AG08395 (cell line): Measurements from ENCODE around the gene RASSF7.

Experiments
- DNase-seq: peaks from one replicate; pipeline ENCODE4 v3.0.0; 2012; ENCODE audit warnings: mixed read lengths, low spot score

Gene RASSF7

DNA sequence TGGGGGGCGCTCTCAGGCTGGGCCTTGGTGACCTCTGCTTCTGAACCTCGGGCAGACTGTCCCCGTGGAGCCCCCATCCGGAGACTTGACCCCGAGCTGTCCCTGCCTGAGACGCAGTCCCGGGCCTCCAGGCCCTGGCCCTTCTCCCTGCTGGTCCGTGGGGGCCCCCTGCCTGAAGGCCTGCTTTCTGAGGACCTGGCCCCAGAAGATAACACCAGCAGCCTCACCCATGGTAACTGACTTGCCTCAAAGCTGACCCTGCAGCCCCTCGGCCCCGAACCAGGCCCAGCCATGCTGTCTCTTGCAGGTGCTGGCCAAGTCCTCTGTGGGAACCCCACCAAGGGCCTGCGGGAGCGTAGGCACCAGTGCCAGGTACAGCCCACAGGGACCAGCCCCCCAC lies 9.2 kb upstream of the RASSF7 start:
- DNase-seq = no peak

- no peak for DNase-seq
Measured at GRCh38 chr11:553083-553987, 7.4 kb upstream of the RASSF7 start.

- DNase-seq = no peak
Measured at GRCh38 chr11:553988-554340, 6.8 kb upstream of the RASSF7 start.

DNA sequence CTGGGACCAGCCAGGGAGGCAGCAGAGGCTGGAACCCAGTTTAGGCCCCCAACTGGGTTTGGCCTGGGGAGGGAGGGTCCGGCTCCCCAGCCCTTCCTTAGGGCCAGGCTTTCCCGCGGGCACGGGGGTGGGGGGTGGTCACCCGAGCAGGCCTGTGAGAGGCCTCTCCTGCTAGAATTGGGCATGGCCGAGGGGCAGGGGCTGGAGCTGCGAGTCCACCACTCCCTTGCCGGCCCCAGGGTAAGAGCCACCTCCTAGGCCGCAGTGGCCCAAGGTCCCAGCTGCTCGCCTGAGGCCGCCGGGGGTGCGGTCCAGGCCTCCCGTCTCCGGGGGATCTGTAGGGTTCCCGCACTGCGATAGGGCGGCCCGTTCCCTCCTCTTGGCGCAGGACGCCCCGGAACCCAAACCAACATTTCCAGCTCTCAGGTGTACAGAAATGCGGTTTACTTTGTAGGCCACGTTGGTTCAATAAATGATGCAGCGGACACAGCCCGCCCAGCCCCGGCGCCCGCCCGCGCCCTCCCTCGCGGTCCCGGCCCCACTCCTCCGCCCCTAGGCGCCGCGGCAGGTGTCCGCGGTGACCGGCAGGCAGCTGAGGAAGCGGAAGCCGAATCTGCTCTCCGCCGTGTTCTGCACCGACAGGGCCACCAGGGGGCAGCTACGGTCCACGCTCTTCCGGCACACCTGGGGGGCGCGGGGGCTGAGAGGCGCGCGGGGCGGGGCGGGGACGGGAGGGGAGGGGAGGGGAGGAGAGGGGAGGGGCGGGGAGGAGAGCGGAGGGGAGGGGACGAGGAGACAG lies 6.1 kb upstream of the RASSF7 start:
- DNase-seq = peak; percentile 49

- no peak for DNase-seq
Measured at GRCh38 chr11:555227-555779, 5.5 kb upstream of the RASSF7 start.

GRCh38 chr11:555780-556661 lies 4.7 kb upstream of the RASSF7 start:
- no peak for DNase-seq

- no peak for DNase-seq
Measured at GRCh38 chr11:556662-557256, 4.0 kb upstream of the RASSF7 start.

DNA sequence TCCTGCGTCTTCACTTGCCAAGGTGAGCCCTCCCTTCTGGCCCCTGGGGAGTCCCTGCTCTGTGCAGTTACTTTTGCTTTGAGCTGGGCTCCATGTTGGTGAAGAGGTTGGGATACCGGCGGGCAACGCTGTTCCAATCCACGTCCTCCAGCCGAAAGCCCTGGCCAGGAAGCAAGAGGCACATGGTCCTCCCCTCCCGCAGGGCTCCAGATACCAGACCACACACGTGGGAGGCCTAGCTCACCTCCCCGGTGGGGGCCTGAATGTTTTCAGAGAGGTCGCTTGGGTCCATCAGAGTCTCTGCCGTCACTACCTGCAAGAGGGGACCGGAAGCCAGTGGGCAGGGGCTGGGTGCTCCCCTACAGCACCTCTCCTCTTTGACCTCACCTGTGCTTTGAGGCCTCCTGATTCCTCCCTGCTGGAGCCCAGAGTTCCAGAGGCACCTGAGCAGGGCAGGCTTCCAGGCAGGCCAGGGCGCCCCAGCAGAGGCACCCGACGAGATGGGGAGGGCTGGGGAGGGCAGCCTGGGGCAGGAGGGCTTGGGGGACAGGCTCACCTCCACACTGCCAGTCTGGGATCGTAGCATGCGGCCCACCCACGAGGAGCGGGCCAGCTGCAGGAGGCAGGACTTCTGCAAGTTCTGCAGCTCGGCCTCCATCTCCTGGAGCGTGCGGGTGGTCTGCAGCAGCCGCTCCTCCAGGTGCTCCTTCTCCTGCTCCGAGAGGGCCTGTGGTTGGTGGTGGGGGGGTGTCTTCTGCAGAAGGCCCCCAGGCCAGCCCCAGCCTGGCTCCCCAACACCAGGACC lies 3.2 kb upstream of the RASSF7 start:
- DNase-seq = no peak

DNA sequence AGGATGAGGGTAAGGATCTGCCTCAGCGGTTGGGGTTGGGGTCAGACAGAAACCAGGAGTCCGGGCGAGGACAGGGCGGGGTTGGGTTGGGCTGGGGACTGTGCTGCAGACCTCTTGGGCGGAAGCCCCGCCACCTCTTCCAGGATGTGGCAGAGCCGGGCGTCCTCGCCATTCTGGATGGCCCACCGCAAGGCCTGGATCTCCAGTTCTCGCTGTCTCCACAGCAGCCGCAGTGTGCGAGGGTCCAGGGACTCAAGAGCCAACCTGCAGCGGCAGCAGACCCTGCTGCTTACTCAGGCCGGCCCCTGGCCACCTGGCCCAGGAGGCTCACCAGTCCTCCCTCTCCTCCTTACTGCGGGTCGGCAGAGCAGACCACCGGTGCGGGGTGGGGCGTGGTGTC lies 2.3 kb upstream of the RASSF7 start:
- DNase-seq = no peak

DNA sequence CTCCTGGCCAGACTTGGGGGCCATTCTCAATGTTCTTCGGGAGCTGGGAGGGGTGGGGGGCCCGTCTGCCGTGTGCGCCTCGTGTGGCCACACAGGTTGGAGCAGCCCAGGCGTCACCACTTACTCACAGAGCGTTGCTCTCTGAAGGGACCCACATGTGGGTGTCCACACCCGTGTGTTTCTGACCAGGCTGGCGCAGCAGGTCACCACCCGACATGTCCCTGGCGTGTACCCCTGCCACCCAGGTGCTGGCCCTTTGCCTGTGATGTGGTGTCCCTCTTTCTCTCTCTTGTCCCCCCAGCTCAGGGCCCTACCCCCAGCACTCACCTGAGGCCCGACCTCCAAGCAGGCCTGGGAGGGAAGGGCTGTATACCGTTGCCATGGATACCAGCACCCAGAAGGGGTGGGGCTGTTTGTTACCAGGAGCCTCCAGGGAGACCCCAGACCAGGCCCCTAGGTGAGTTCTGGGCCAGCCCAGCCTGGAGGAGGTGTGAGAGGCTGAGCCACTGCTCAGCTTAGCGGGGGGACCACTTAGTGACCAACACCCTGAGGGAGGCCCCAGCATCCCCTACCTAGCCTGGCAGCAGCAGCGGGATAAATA lies 1.6 kb upstream of the RASSF7 start:
- no peak for DNase-seq

- DNase-seq = no peak
Measured at GRCh38 chr11:559712-560304, 962 bp upstream of the RASSF7 start.

GRCh38 chr11:561148-562003 lies 606 bp downstream of the RASSF7 start:
- no peak for DNase-seq

DNA sequence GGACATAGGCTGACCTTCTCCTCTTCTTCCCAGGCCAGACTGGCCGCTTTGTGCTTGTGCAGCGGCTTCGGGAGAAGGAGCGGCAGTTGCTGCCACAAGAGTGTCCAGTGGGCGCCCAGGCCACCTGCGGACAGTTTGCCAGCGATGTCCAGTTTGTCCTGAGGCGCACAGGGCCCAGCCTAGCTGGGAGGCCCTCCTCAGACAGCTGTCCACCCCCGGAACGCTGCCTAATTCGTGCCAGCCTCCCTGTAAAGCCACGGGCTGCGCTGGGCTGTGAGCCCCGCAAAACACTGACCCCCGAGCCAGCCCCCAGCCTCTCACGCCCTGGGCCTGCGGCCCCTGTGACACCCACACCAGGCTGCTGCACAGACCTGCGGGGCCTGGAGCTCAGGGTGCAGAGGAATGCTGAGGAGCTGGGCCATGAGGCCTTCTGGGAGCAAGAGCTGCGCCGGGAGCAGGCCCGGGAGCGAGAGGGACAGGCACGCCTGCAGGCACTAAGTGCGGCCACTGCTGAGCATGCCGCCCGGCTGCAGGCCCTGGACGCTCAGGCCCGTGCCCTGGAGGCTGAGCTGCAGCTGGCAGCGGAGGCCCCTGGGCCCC lies 1.4 kb downstream of the RASSF7 start:
- no peak for DNase-seq

DNA sequence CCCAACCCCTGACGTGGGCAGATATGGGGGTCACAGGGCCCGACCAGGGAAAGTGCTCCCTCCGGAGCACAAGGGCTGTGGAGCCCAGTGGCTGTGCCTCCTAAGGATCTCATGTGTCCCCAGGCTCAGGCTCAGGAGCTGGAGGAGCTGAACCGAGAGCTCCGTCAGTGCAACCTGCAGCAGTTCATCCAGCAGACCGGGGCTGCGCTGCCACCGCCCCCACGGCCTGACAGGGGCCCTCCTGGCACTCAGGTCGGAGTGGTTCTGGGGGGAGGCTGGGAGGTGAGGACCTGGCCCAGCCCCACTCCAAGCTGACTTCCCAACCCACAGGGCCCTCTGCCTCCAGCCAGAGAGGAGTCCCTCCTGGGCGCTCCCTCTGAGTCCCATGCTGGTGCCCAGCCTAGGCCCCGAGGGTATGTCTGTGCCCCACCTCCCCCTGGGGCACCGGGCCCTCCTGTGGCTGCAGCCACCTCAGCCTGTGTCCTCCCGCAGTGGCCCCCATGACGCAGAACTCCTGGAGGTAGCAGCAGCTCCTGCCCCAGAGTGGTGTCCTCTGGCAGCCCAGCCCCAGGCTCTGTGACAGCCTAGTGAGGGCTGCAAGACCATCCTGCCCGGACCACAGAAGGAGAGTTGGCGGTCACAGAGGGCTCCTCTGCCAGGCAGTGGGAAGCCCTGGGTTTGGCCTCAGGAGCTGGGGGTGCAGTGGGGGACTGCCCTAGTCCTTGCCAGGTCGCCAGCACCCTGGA lies 2.5 kb downstream of the RASSF7 start:
- DNase-seq = no peak

GRCh38 chr11:563812-564578 lies 3.2 kb downstream of the RASSF7 start:
- DNase-seq = no peak

DNA sequence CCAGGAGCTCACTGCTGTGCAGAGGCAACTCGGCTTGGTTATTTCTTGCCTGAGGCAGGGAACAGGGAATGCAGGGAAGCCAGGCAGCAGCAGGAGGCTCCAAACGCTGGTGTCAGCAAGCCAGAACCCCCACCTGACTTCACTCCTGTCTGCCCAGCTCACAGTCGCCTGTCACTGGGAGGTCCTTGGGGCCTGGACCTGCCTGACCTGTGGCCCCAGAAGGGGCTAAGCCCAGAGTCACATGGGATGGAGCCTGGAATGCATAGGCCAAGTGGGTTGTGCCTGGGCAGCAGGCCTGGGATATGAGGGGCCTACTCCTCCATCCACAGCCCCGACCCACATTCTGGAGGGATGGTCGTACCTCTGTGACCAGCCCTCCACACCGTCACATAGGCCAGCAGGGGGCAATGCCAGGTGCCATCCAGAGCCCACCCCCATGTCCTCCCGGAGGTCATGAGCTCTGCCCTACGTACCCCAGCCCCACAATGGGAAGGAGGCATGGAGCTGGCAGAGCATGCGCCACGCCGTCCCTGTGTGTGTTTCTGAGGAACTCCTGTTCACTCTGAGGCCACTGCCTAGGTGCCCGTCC lies 5.2 kb downstream of the RASSF7 start:
- DNase-seq = no peak
